GM18873 (cell line): ENCODE results near the gene CFAP298.
"Not testable (repeated sequence)": the region's sequence is repeated elsewhere in the genome, so short reads cannot be mapped to it uniquely, and the experiment has no call there.

ENCODE experiments used
- ATAC-seq: cut with Tn5 transposase; IDR thresholded peaks from one replicate; pipeline ENCODE4 v1.9.1; 2021; ENCODE audit warnings: mild to moderate bottlenecking, moderate library complexity, moderate number of reproducible peaks; ENCODE audit not compliant: unreplicated experiment, low FRiP score

Gene CFAP298

DNA sequence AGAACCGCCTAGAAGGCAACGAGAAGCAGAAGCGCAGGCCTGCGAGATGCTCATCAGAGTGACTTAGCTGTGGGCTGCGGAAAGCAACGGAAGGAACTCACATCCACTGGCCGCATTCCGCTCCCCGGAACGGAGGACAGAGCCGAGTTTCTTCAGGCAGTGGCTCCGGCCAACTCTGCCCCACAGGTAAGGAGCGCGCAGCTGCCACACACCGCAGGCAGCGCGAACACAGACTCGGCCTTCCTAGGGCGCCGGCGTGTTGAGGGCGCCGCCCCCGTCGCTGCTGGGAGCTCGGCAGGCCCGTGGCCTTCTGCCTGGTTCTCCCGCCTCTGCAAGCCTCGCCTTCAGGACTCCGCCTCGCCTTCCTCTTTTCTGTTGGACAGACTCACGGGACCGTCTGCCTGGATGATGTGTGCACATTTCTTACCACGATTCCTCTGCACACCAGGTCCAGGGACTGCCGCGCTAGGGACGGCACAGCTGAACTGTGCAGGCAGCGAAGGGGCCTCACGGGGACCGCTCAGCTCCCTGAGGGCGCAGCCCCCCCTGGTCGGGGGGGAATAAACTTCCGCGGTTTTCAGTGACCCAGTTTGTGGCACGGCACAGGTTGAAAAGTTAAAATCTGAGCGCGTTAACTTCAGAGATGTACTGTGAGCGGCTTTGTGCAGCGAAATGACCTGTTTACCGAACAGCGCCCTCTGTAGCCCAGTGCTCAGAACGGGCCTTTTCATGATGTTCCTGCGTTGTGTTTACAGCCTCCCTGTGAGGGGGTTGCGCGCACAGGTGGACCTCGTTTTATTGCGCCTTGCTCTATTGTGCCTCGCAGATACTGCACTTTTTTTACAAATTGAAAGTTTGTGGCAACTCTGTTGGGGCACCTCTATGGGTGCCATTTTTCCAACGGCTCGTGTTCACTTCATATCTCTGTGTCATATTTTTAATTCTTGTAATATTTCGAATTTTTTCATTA, 42.6 kb downstream of the CFAP298 start:
- peak; percentile 61 for ATAC-seq

DNA sequence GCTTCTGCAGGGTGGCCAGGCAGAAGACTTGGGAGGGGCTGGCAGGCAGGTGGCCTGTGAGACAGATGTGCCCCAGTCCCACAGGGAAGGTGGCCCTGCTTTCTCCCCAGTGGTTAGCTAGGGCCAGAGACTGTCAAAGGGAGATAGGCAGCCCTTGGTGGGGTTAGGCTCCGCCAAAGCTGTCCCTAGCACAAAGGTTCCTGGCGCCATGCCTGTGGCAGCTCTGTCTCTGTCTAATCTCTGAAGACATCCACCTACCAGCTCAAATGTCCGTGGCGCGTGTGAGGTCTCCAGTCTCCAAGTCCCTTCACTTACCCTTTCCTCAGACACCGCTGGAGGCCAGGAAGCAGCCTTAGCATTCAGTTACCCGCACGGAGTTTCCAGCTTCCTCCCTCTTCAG, 44.6 kb downstream of the CFAP298 start:
- ATAC-seq: no peak

DNA sequence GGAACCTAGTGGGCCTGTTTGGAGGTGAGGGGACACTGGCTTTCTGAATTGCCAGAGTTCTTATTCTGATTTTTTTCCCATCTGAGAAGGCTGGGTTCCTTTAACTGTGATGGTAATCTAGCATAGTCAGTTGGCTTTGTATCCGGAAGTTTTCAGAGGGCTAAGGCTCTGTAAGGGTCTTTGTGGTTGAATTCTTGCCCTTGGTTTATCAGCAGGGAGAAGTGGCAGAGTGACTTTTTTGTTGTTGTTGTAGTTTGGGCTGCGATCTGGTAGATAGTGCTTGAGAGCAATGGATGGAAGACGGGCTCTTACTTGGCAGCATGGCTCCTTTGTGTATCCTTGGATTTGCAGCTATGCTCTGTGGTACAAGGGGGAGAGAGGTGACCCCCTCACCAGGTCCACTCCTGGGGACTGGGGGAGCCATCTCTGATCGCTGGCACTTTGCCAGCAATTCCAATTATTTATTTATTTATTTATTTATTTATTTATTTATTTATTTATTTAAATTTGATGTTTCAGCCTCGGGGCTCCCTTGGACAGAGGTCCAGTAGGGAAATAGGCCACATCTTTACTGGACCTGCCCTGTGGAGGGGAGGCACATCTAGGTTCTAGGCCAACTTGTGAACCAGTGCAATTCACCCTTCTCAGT, 45.3 kb downstream of the CFAP298 start:
- no peak for ATAC-seq

DNA sequence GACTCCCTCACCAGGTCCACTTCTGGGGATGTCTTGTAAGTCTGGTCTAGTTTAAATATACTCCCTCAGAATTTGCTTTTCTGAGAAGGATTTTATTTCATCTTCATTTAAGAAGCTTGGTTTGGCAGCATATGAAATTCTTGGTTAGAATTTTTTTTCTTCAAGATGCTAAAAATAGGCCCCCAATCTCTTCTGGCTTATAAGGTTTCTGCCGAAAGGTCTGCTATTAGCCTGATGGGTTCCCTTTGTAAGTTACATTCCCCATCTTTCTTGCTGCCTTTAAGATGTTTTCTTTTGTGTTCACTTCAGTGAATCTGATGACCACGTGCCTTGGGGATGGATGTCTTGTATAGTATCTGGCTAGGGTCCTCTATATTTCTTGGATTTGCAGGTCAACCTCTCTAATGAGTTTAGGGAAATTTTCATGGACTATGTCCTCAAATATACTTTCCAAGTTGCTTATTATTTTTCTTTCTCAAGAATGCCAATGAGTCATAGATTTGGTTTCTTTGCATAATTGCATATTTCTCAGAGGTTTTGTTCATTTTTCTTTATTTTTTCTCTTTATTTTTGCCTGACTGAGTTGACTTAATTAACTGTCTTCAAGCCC, 46.2 kb downstream of the CFAP298 start:
- ATAC-seq: no peak

DNA sequence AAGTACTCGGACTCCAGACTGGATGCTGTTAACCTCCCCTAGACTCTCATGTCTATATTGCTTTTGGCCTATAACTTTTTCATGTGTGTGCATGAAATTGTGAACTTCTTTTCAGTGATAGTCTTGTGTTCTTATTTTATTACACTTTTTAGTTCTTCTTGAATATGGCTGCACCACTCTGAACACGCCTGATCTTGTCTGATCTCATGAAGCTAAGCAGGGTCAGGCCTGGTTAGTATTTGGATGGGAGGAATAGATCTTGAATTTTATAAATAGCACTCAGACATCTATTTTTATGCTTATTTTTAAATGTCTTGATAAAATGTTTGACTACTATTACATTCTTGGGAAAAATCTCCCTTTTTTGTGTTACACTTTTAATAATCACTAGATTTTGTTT, 49.3 kb downstream of the CFAP298 start:
- no peak for ATAC-seq

DNA sequence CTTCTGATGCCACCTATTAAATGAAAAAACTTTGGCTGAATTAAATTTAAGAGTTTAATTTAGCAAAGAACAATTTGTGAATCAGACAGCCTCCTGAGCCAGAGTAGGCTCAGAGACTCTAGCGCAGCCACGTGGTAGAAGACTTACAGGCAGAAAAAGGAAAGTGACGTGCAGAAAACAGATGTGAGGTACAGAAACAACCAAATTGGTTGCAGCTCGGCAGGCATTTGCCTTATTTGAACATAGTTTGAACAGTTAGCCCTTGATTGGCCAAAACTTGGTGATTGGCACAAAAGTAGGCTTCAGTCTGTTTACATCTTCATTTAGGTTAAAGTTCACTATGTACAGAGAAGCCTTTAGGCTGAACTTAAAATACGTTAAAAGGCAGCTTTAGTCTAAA, 49.8 kb downstream of the CFAP298 start:
- no peak for ATAC-seq

DNA sequence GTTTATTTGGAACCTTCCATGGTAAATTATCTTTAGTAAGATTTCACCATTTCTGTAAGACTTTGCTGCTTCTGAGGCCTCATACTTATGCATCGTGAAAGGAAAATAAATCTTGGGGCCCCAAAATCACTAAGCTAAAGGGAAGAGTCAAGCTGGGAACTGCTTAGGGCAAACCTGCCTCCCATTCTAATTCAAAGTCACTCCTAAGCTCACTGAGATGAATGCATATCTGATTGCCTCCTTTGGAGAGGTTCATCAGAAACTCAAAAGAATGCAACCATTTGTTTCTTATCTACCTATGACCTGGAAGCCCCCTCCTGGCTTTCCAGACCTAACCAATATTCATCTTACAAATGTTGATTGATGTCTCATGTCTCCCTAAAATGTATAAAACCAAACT, 50.7 kb downstream of the CFAP298 start:
- not testable (repeated sequence) for ATAC-seq

DNA sequence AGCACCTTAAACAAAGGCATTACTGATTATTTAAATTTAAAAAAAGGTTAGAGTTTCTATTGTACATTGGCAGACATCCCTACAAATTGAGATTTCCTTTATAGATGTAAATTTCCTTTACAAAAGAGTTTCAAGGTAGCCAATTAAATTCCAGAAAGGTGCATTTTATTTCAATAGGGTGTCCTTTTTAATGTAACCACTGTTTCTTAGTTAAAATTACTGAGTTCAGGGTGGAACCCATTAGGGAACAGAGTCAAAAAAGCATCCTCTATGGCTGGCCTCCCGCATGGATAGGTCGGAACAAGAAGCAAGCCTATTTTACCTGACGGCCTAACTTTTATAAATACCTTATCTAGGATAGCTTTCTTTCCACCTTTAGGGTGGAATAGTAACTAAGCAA, 51.3 kb downstream of the CFAP298 start:
- no peak for ATAC-seq

DNA sequence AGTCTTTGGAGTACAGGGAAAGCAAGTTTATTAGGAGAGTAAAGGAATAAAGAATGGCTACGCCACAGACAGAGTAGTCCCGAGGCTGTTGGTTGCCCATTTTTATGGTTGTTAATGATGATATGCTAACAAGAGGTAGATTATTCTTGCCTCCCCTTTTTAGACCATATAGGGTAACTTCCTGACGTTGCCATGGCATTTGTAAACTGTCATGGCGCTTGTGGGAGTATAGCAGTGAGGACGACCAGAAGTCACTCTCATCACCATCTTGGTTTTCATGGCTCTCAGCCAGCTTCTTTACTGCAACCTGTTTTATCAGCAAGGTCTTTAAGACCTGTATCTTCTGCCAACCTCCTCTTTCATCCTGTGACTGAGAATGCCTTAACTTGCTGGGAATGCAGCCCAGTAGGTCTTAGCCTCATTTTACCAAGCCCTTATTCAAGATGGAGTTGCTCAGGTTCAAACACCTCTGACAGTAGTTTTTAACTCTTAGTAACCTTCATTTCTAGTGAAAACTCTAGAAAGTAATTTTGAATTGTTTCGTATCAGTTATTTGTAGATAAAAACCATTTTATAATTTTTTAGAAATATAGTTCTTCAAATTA, 53.1 kb downstream of the CFAP298 start:
- no peak for ATAC-seq

DNA sequence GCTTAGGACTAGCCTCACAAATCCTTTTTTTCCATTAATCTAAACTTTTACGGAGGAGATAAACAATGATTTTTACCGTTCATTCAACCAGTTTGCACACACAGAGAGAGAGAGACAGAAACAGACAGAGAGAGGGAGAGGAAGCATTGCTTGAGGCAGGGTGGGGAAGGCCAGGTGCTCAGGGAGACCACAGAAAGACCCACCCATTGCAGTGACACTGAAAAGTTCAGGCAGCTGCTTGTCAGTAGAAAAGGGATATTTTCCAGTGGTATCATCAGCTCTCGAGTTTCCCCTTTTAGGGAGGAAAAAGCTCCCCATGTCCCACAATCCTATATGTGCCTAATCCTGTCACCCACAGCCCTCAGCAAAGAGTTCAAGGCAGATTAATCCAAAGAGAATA, 54.1 kb downstream of the CFAP298 start:
- ATAC-seq: no peak

DNA sequence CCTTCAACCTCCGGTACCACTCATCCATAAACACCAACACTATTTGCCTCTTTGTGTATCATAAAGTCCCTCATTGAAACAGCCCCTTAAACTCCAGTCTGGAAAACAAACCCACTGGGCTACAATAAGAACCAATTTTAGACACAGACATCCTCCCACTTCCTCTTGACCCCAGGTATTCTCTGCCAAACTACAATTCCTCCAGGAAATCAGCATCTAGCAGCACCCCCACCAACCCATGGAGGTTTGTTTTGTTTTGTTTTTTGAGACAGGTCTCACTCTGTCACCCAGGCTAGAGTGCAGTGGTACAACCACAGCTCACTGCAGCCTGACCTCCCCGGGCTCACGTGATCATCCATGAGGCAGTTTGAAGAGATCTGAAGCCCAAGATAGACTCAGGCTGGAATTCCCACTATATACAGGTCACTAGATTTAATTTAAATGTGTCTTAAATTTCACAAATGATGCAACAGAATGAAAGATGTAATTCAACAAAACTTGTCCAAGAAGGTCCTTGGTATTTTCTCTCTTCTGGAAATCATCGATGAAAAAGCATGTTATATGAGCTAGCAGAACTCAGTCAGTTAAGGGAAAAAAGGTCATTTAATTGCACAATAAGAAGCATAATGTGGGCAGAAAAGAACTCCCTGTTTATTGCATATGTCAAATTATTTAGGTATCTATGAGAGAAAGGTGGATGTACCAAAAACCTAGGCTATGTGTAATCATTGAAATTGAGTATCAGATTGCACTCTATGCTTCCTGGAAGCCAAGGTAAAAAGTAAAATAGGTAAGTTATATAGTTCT, 57.1 kb downstream of the CFAP298 start:
- no peak for ATAC-seq

DNA sequence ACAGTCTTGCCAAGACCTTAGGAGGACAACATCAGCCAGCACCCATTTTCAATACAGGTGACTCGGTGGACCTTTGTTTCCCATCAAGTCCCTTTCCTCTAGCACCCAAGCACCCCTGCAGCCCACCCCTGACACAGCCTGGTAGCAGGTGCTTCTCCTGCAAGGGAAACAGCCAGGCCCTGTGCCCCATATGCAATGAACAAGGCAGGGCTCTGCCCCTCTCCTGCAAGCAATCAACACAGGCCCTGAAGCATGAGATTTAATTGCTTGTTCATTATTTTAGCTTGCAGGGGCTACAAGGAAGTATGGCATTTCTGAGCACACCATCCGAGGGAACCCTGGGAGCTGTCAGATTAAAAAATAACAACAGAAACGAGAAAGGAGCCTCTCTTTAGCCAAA, 62.3 kb downstream of the CFAP298 start:
- ATAC-seq: no peak

DNA sequence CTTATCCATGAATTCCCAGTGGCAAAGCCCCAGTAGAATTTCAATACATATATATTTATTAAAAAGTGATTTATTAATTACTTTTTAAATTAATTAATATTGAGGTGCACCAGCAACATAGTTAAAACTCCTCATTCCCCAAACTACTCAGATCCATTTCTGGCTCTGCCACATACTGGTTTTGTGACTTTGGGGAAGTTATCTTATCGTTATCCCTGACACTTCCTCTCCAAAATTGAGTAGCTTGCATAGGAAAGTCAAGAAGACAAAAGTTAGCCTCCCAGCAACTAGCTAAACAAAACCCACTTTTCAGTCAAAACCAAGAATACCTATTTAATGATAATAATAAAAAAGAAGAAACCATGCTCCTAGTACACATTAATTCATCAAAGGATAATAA, 62.7 kb downstream of the CFAP298 start:
- no peak for ATAC-seq
